ENCODE measurements around the gene IMPDH1. TPM values are rescaled to one million over a fixed set of nuclear protein-coding genes. Genes with fewer than 3 reads are reported as not detected.

IMPDH1 gene
- total RNA-seq, 2 experiments from 2014 or later: 26.5 to 27.0 TPM

GRCh38 chr7:128450409-128450808 is 40.6 kb upstream of the IMPDH1 start:
- H3K27ac Mint-ChIP-seq: no peak overlapping the region
- intact Hi-C loops (cut with DNase I, micrococcal nuclease): loop anchor here in 1 of 2 experiments (10.0 kb wide), 2 partner anchors 106 to 1154 kb away; partner anchors contain the start of gene RBM28

DNA sequence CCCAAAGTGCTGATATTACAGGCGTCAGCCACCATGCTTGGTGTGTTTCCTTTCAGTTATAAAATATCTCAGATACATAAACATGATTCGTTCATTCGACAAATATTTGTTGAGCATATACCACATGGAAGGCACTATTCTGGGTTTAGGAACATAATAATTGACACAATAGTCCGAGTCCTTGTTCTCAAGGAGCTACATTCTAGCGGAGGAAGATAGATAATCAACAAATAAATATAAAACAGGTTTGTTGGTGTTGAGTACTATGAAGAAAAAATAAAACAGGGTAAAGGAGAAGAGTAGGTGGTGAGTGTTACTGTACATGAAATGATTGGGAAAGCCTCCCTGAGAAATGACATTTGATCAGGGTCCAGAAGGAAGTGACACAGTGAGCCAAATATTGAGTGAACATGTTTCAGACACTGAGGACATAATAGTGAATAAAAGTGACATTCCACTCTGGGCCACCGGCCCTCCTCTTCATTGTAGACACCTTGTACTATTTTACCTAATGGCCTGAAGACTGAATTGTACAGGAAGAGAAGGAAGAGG is 39.0 kb upstream of the IMPDH1 start:
- Mint-ChIP-seq H3K27me3 (no peaks in the 10 kb centered on the region), H3K4me3 (no peak overlapping the region), H3K36me3 (ENCODE audit: low read depth) (no peaks in the 10 kb centered on the region), H3K27ac (no peak overlapping the region), H3K4me1 (ENCODE audit: low read depth) (no peaks in the 10 kb centered on the region), H3K9me3 (no peaks in the 10 kb centered on the region)
- H3K4me1 ChIP-seq (ENCODE audit: insufficient read depth, low read length): peaks cover 5% of the 10 kb centered on the region
- H3K27me3 ChIP-seq (ENCODE audit: control insufficient read depth in 1 of 2, insufficient read depth in 2 of 2, low read length in 2 of 2): no peaks in the 10 kb centered on the region
- no peak overlapping the region for H3K27ac ChIP-seq (ENCODE audit: low read depth in 1 of 2, low read length in 2 of 2)
- intact Hi-C loops (cut with DNase I, micrococcal nuclease): no loop called here
- no peaks in the 10 kb centered on the region for H3K36me3 ChIP-seq (ENCODE audit: insufficient read depth, low read length)
- ChIA-PET POLR2A (no interaction called here), CTCF (interaction anchor here (1.2 kb wide), 1 partner anchor 11 kb away, joined by 4 read pairs; no protein-coding TSS in a partner anchor)
- DNase-seq (no peak), ATAC-seq (ENCODE audit: poor library complexity) (no peak)
- TF ChIP-seq CTCF (IDR thresholded peaks at IDR 0.05): no peak
- no peaks in the 10 kb centered on the region for H3K9me3 ChIP-seq (ENCODE audit: control insufficient read depth in 1 of 2, insufficient read depth in 1 of 2, low read length in 2 of 2)
- no peak overlapping the region for H3K4me3 ChIP-seq (ENCODE audit: low read length)

More at GRCh38 chr7:128450409-128450808, 40.6 kb upstream of the IMPDH1 start:
- Histone ChIP-seq H3K27me3 (ENCODE audit: control insufficient read depth in 1 of 2, insufficient read depth in 2 of 2, low read length in 2 of 2) (no peaks in the 10 kb centered on the region), H3K4me3 (ENCODE audit: low read length) (no peak overlapping the region), H3K9me3 (ENCODE audit: control insufficient read depth in 1 of 2, insufficient read depth in 1 of 2, low read length in 2 of 2) (no peaks in the 10 kb centered on the region), H3K27ac (ENCODE audit: low read depth in 1 of 2, low read length in 2 of 2) (no peak overlapping the region), H3K4me1 (ENCODE audit: insufficient read depth, low read length) (peaks cover 6% of the 10 kb centered on the region), H3K36me3 (ENCODE audit: insufficient read depth, low read length) (no peaks in the 10 kb centered on the region)
- ATAC-seq (ENCODE audit: poor library complexity): no peak
- DNase-seq: no peak
- H3K4me3 Mint-ChIP-seq: no peak overlapping the region
- H3K36me3 Mint-ChIP-seq (ENCODE audit: low read depth): no peaks in the 10 kb centered on the region
- no peak for TF ChIP-seq CTCF (IDR thresholded peaks at IDR 0.05)
- peaks cover 4% of the 10 kb centered on the region for H3K4me1 Mint-ChIP-seq (ENCODE audit: low read depth)
- POLR2A ChIA-PET: no interaction called here
- H3K9me3 Mint-ChIP-seq: no peaks in the 10 kb centered on the region
- H3K27me3 Mint-ChIP-seq: no peaks in the 10 kb centered on the region
- CTCF ChIA-PET: no interaction called here

- Histone ChIP-seq H3K9me3 (ENCODE audit: control insufficient read depth in 1 of 2, insufficient read depth in 1 of 2, low read length in 2 of 2) (no peaks in the 10 kb centered on the region), H3K4me1 (ENCODE audit: insufficient read depth, low read length) (peaks cover 9% of the 10 kb centered on the region), H3K36me3 (ENCODE audit: insufficient read depth, low read length) (no peaks in the 10 kb centered on the region), H3K27me3 (ENCODE audit: control insufficient read depth in 1 of 2, insufficient read depth in 2 of 2, low read length in 2 of 2) (no peaks in the 10 kb centered on the region), H3K4me3 (ENCODE audit: low read length) (no peak overlapping the region), H3K27ac (ENCODE audit: low read depth in 1 of 2, low read length in 2 of 2) (no peak overlapping the region)
- Mint-ChIP-seq H3K4me3 (no peak overlapping the region), H3K27me3 (no peaks in the 10 kb centered on the region), H3K4me1 (ENCODE audit: low read depth) (no peaks in the 10 kb centered on the region), H3K27ac (no peak overlapping the region), H3K36me3 (ENCODE audit: low read depth) (no peaks in the 10 kb centered on the region), H3K9me3 (no peaks in the 10 kb centered on the region)
- no peak for TF ChIP-seq CTCF (IDR thresholded peaks at IDR 0.05)
- no peak for DNase-seq
- intact Hi-C loops (cut with DNase I, micrococcal nuclease): no loop called here
- ChIA-PET POLR2A (no interaction called here), CTCF (interaction anchor here (1.0 to 1.2 kb wide), 2 partner anchors 11 to 13 kb away, joined by 4 to 5 read pairs; no protein-coding TSS in a partner anchor)
- ATAC-seq (ENCODE audit: poor library complexity): no peak
Observed at GRCh38 chr7:128447941-128448564, 38.3 kb upstream of the IMPDH1 start.
